SW 1271 (cell line): ENCODE data around the gene ARMC2.

ENCODE experiments used
- DNase-seq, 2 experiments: peaks; one replicate each; lab custom pipeline; 2025; lab: John Stamatoyannopoulos, UW

ARMC2 gene

DNA sequence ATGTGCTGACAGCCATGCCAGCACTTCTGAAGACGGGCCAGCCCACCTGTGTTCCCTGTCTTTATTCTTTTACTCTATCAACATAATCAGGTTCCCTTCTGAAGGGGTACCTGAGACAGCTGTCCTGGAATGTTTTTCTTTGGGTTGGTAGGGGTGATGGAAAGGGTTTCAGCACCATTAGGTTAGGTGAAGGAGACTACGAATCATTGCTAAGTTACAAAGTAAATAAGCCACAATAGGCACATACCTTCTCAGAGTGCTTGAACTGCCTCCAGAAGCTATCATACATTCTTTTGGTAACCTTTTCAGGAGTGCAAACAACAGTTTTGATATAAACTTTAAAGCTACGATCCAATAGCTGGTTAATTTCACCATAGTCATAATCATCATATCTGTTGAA is 140.1 kb downstream of the ARMC2 start:
- DNase-seq = no peak

DNA sequence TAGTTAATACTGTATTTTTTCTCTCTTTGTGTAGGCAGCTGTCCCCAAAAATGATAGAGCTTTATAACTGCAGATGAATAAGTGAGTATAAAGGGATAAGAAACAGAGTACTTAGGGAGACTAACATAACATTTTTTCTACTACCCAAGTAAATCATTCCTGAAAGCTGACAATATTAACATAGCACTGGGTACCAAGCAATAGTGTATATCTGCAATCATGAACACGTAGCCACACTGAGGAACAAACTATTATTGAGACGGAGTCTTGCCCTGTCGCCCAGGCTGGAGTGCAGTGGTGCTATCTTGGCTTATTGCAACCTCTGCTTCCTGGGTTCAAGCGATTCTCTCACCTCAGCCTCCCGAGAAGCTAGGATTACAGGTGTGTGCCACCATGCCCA is 140.5 kb downstream of the ARMC2 start:
- no peak for DNase-seq

DNA sequence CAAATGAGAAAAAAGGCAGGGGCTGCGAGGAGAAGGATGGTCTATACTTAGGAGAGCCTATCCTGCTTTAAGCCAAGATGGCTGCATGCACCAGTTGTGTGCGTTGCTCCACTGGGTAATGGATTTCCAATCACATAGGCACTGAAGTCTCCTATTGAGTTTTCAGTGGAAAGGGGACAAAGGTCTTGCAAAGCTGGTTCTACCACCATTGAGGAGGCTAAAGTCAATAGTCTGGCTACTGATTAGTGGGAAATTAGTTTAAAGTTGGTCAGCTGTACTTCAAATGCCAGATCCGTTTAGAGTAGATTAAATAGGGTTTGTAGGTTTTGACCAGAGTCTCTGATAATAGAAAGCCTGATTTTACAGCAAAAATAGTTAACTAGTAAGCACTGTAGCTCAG is 141.5 kb downstream of the ARMC2 start:
- no peak for DNase-seq

DNA sequence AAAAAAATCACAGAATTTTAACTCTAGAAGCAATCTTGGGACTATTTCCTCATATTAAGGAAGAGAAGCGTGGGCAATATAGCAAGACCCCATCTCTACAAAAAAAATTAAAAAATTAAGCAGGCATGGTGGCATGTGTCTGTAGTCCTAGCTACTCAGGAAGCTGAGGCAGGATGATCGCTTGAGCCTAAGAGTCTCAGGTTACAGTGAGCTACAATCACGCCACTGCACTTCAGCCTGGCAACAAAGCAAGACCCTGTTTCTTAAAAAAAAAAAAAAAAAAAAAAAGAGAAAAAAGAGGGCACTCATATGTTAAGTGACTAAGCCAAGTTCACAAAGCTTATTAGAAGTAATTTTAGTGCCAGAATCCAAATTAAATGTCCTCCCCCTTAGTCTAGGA is 145.7 kb downstream of the ARMC2 start:
- DNase-seq = no peak

DNA sequence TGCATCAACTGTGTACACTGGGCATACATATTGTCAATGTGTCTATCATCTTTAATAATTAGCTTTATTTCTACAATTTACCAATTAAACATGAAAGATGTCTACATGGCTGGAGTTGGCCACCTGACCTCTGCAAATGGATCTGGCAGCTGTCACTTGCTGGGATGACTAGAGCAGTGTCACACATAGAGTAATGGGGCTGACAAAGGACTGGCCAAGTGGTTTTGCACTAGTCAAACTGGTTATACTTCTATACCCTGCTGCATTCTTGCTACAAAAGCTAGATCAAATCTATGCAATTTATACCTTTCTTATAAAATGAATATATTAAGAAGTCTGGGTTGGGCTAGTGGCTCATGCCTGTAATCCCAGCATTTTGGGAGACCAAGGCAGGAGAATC is 147.1 kb downstream of the ARMC2 start:
- DNase-seq = no peak

DNA sequence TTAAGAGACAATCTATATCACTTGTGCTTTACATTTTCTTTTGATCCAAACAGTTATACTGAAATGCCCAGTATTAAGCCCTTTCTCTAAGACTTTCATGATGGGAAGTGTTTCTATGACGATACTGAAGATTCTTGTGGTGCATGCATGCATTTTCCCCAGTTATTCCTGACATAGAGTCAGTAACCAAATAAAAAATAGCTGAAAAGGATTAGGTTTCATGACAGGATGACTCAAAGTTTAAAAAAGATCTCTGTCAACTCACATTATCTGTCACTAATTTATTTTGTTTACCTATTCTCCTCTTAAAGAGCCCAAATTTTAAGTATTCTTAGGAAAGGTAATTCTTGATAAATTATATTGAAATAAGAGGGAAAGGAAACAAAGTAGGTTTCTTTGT is 148.0 kb downstream of the ARMC2 start:
- no peak for DNase-seq

DNA sequence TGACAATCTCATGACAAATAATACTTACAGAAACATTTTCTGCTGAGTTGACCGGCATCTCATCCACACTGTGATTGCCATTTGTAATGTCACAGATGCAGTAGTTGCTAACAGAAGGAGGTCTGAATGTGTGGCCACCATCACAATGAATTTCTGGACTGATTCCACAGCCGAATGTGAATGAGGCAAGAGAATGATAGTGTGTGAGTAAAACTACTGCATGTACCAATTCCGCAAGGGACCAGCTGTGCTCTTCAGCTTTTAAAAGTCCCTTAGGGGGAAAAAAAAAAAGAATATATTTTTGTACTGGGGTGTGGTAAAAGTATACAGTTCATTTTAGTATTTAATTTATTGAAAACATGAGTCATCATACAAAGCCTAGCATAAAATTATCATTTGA is 150.3 kb downstream of the ARMC2 start:
- no peak for DNase-seq

DNA sequence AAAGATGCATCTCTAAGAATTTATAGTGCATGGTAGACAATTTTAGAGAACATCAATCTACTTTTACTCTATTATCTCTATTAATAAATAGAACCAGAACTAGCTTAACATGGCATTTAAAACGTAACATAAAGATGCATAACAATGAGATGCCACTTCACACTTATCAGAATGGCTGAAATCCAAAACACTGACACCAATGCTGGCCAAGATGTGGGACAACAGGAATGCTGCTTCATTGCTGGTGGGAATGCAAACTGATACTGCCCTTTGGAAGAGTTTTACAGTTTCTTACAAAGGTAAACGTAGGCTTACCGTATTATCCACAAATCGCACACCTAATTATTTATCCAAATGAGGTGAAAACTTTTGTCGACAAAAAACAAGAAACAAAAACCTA is 151.2 kb downstream of the ARMC2 start:
- DNase-seq = no peak

DNA sequence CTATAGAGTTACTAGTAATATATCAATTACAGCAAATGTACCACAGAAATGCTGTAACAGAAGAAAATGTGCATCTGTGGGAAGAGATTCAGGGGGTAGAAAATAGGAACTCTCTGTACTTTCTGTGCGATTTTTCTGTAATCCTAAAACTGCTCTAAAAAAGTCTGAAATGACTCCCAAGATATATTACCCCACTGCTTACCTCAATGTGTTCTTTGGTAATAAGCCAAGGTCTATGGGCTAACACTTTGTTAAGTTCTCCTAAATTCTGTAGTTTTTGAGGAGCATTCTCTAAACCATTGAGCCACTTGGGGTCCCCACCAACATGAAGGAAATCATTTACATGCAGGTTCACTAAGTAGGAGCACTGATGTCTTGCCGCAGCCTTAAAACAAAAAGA is 152.1 kb downstream of the ARMC2 start:
- no peak for DNase-seq

DNA sequence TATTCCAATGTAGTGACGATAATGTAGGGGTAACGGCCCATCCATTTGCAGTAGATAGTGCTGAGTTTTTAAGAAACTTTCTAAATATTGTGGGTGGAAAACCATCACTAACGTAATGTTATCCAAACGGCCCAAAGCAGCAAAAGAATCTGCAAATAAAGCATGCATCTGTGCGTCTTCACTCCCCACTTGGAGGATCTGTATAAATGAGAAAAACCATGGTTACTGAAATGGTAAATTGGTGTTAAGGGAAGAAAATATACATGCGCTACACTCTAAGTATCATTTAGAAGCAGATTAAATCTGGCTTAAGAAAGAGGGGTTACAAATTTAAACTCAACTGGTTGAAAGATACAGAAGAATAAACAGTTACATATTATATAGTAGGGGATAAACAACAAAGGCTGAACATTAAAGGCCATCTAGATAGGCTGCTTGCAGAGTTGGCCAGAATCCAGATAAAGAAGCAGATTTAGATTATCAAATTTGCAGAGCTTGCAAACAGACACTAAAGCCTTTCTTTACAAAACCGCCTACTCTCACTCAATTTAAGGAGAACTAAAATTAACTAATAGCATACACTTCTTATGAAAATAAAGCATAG is 153.2 kb downstream of the ARMC2 start:
- DNase-seq = no peak

DNA sequence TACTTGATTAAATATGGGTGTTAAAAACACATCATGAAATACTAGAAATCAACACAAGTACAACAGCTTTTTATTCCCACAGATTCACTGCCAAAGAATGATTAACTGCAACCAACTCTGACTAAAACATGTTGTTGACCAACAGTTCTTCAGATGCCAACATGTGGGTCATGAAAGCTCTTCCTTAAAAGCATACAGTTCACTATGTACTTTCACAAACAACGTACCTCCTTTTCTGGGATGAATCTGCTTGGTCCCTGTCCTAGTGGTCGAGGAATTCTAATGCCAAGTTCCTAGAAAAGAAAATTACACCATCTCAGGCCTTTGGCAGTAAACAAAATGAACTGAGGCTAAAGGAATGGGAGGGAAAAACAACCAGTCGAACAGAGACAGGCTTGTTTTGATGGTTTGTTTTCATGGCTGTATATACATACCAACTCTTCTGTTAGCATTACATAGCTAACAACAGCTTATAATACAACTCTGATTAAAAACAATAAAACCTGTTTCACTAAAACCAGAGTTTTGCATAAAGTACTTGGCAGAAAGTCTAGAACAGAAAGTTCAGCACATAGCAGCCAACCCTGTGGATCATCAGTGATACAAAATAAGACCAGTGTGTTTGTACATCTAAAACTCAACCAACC is 154.0 kb downstream of the ARMC2 start:
- DNase-seq = no peak

DNA sequence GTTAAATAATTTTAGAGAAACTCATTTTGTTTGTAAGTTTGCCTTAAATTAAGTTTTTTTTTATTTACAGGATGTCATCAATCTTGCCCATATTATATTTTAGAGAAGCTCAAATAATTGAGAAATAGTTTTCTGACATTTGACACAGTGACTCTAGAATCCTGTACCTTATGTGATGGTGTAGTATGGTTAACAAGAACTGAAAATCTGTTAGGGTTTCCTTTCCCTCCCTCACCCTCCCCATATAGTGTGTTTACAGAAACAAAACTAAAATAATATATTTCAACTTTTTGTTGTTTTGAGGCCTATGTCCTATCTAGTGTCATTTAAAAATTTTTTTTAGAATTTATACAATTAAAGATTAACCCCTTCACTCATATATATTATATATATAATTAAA is 154.7 kb downstream of the ARMC2 start:
- DNase-seq = no peak

DNA sequence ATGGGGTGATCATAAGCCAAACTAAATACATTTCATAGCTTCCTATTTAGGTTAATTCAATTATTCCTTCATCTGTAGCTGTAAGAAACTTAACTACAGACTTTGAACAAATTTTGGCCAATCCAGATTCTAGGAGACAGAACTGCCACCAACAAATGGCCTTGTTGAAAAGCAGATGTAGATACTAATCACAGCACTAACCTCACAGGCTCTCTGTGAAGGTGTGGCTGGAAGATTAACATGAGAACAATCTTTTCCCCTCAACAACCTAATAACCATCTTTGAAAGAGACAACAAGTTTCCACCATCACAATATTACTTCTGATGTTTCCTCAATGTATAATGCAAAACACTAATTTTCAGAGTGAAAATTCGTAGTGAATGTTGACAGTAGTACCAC is 158.6 kb downstream of the ARMC2 start:
- DNase-seq = no peak

DNA sequence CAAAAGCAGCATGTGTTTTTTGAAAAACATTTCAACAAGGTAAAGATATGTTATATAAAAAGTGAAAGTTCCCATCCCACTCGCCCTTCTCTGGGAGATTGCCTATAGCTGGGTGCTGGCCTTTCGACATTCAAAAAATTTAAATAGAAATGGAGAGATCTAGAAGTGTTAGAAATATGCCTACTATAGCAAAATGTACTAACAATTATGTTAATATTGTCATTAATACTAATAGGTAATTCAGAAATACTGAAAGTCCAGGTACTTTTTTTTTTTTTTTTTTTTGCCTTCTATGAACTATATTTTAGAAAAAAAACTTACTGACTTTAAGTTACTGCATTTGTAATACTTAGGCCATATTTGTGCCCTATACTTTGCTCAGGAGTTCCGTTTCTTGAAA is 159.3 kb downstream of the ARMC2 start:
- DNase-seq = no peak

DNA sequence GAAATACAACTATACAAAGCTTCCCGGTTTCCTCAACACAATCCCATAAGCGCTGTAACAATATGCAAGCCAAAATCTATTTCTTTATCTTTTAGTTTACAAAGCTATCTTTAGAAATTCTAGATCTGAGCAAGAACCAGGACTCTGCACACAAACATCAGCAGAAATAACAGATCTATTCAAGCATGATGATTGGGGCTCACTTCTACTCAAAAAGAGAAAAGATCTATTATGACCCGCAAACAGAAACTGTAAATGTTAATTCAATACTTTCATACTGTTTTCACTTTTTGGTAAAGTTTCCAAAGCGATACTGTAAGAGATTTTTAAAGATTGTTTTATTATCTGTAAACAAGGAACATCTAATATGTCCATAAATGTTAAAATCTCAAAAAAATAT is 159.8 kb downstream of the ARMC2 start:
- DNase-seq = no peak

DNA sequence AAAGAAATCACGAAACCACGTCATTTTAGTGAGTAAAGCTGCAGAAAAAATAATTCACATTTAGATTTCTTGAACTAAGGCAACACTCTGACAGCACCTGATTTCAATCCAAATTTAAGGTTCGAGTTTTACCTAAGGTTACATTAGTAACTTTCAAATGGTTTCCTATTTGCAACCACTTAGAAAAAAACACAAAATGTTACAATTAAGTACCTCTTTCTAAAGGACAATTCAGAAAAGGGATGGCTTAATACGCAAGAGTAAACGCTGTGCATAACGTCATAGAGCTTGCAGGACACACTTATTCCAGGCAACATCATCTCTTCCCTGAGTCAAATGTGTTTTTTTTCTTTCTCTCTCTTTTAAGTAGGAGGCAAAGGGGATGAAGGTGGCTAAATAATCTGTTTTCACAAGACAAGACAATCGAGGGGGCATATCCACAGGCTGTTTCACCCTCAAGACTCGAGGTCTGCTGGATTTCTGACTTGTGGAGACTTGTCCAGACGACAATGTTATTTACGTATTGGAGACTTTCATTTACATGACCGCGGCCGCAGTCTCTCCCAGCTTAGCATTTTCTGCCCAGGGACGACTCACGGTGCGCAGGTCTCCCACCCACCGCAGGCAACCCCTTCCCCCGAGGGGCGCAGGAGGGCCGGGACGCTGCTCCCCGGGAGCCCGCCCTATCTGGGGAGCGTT is 160.5 kb downstream of the ARMC2 start:
- peak in 1 of 2 experiments; percentile 11 for DNase-seq

DNA sequence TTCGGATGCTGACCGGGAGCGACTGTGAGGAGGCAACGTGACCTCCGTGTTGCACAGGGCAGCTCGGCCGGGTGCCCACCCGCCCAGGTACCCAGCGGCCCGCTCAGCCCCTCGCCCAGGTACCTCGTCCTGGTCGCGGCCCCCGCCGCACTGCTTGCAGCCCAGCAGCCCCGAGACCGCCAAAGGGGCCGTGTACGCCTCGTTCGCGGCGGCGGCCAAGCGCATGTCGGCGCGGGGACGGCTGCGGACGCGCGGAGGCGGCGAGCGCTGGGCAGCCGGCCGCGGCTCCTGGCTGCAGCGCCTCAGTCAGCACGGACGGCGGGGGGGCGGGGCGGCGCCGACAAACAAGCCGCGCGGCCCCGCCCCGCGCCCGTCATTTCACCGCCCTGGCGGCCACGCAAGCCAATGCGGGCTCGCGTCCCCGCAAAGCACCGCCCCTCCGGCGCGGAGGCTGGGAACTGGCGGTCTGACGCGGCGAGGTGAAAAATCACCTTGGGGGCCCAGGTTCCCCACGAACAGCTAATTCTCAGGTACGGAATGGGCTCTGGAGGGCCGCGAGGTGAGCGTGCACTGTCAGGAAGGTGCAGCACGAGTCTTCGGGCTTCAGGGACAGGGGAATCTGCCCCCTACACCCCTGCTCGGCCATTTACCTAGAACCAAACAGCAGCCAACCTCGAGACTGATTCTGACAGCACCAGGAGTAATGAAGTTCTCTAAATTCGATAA is 161.2 kb downstream of the ARMC2 start:
- DNase-seq = peak; percentile 7 to 82

DNA sequence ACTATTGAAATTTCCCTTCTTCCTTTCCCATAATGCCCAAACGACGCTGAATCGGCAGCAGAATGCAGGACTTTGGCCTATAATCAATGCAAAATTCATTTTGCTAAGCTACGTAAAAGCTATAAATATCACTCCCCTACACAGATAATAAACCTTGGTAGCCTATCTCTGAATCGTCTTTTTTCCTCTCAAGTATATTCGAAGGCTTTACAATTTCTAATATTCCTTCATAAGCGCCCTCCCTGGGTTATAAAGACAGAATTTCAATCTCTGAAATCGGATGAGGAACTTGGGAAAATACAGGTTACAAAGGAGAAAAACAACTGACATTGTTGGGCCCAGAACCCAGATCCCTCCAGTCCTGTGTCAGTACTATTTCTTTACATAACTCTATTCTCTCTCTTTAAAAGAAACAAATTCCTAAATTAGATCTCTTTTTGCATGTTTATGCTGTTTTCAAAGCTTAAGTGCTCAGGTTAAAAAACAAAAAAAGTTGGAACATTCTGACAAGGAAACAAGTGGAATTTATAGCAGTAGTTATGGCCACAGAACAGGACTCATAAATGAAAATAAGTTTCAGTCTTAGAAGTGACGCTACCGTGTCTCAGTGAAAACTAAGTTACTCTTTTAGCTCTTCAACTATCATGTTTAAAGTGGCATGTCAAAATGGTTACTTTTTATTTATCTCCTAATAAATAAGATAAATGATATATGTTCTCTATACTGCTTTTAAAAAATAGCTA is 161.9 kb downstream of the ARMC2 start:
- no peak for DNase-seq

DNA sequence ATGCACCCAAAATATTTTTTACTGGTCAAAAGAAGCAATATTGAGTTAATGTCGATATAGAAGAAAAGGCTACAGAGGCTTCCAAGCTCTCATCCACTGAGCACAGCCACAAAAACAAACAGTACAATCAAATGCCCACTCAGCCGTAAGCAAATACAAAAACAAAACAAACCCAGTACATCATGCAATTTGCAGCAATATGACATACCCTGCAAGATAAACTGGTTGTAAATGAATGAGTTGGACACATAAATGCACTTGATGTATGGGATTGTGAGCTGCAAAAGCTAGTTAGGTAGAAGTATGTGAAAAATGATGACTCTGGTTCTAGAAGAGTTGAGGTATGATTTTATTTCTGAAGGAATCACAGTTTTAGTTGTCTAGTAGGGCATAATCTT is 162.5 kb downstream of the ARMC2 start:
- DNase-seq = no peak

DNA sequence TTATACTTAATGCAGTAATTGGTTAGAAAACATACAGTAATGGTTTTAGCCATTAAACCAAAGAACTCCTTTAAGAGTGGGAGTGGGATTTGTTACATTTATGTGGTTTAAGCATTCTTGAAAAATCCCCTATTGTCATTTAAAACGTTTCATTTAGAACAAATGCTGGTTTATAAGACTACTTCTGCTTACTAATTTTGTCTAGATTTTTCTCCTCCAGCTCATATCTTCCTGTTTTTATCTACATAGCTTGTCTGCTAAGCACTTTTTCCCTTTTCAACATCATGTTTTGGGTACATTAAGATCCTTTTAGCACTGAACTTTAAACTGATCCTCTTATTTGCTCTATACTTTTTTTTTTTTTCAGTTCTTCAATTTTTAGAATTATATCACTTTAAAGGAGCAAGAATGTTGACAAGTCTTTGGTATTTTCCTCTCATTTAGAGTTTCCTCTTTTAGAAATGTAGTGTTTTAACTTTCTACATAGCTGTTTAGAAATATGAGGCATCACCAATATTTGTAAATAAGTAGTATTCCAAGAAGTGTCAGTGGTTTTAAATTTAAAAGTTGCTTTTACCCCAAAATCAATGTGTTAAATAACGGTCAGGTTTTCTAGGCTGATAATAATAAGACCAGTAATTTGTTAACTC is 165.6 kb downstream of the ARMC2 start:
- no peak for DNase-seq

DNA sequence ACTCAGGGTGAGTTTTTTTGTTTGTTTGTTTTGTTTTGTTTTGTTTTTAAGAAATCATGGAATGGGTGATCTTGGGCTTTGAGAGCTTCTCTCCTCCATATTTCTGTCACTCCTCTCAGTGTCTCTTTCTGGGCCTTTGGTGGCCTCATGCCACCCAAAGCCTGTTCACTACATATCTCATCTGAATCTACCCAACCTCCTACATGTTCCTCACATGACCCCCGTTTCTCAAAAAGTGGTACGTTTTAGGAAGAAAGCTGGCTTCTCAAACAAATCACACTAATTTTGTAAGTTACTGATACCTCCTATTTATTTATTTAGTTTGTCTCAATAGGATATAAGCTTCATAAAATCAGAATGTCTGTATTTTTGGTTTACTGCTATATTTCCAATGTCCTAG is 166.4 kb downstream of the ARMC2 start:
- no peak for DNase-seq

DNA sequence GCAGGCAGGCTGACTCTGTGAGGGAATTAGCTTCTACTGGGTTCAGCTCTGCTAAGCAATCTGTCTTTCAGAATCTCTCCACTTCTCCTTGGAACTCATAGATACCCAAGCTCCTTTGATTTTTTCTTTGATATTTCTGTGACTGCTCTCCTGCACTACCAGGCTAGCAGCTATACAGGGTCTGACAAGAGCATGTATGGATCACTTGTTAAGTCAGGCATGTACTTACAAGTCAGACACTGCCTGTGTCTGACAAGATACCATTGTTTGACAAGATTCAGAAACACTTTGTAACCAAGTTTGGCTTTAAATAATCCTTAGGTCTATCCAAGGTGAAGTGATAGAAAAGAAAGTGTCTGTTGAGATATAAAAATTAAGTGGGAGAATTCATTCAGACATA is 167.0 kb downstream of the ARMC2 start:
- no peak for DNase-seq
